Colonic mucosa (tissue), 4 donors: Measurements from ENCODE around the gene OAT. TPM values are rescaled to one million over a fixed set of nuclear protein-coding genes. Genes with fewer than 3 reads are reported as not detected.

Source experiments
- DNase-seq: peaks from one replicate; pipeline ENCODE4 v3.0.0-alpha.2; 2020
- H3K27ac ChIP-seq: fragments of 200-600 bp; one replicate; pipeline ENCODE4 v1.8.0; 2021
- H3K27me3 ChIP-seq: fragments of 200-600 bp; one replicate; pipeline ENCODE4 v1.8.0; 2021
- H3K36me3 ChIP-seq: fragments of 200-600 bp; one replicate; pipeline ENCODE4 v1.8.0; 2021
- H3K4me1 ChIP-seq: fragments of 200-600 bp; one replicate; pipeline ENCODE4 v1.8.0; 2021; ENCODE audit warnings: mild to moderate bottlenecking
- H3K4me3 ChIP-seq: fragments of 200-600 bp; one replicate; pipeline ENCODE4 v1.8.0; 2021
- H3K9ac ChIP-seq, 2 donors: one replicate each; pipeline ENCODE4 v1.7.0; 2013; ENCODE audit warnings: control low read depth in 2 of 2, low read depth in 2 of 2, low read length in 2 of 2
- H3K9me3 ChIP-seq: fragments of 200-600 bp; one replicate; pipeline ENCODE4 v1.8.0; 2021
- intact Hi-C: fragments of 100-400 bp; cut with DNase I; formaldehyde crosslinking; loops from one replicate; pipeline ENCODE4 v1.14.1; 2022
- total RNA-seq, 2 donors: library from RNA; stranded (reverse); fragmentation: NEBNext Ultra II Directional in 1 of 2; extraction: Animal tissue kit (Norgen Biotek cat#: 25700) in 1 of 2; gene quantifications; one replicate each; pipeline ENCODE4 v1.2.1, GENCODE V29; 2021
- TF ChIP-seq, protein P1 (sequence below): fragments of 200-600 bp; IDR thresholded peaks from one replicate; pipeline ENCODE4 v1.8.0; 2022; ENCODE audit warnings: antibody characterized with exemption, mild to moderate bottlenecking
- donor health status: healthy.
- donor health status: DM: no; HTN: no; CAD: no.
- donor health status: DM: no; HTN: no; CAD: no.

OAT gene
- total RNA-seq, 2 donors from 2014 or later = 65.0 to 113 TPM

DNA sequence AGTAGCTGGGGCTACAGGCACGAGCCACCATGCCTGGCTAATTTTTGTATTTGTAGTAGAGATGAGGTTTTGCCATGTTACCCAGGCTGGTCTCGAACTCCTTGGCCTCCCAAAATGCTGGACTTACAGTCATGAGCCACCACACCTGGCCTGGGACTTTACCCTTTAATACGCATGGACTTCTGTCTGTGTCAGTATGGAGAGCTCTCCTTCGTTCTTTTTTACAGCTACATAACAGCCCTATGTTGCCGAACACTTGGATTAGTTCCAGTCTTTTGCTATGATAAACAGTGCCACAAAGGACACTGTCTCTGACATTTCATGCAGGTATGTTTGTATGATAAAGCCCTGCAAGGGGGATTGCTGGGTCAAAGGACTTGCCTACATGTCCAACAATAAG, 10.9 kb upstream of the OAT start:
- TF ChIP-seq, protein P1, sequence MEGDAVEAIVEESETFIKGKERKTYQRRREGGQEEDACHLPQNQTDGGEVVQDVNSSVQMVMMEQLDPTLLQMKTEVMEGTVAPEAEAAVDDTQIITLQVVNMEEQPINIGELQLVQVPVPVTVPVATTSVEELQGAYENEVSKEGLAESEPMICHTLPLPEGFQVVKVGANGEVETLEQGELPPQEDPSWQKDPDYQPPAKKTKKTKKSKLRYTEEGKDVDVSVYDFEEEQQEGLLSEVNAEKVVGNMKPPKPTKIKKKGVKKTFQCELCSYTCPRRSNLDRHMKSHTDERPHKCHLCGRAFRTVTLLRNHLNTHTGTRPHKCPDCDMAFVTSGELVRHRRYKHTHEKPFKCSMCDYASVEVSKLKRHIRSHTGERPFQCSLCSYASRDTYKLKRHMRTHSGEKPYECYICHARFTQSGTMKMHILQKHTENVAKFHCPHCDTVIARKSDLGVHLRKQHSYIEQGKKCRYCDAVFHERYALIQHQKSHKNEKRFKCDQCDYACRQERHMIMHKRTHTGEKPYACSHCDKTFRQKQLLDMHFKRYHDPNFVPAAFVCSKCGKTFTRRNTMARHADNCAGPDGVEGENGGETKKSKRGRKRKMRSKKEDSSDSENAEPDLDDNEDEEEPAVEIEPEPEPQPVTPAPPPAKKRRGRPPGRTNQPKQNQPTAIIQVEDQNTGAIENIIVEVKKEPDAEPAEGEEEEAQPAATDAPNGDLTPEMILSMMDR = no peak
- DNase-seq = no peak
- Histone ChIP-seq H3K4me3 (no peak overlapping the region), H3K9ac (no peak overlapping the region), H3K36me3 (no peaks in the 10 kb centered on the region), H3K27ac (no peak overlapping the region), H3K4me1 (no peaks in the 10 kb centered on the region), H3K27me3 (peaks cover 4% of the 10 kb centered on the region), H3K9me3 (no peaks in the 10 kb centered on the region)
- intact Hi-C loops = no loop called here

DNA sequence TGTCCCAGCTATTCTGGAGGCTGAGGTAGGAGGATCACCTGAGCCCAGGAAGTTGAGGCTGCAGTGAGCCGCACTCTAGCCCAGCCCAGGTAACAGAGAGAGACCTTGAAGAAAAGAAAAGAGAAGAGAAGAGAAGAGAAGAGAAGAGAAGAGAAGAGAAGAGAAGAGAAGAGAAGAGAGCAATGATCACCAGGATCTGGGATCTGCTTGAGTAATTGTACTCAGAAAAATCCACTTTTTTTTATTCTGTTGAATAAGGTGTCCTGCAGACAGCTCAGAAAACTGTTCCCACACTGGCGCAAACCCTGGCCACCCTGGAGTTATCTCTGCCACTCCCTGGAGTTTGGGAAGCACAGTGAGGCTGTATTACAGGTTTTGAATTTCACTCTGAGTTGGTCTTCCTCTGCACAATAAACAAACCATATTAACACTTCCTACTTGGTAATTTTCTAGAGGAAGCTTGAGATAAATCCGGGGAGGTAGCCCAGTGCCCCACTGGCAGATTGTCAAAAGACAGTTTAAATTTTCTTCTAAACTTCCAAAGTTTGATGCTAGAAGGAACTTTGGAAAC, 9.6 kb upstream of the OAT start:
- Histone ChIP-seq H3K9ac (no peak overlapping the region), H3K4me1 (no peaks in the 10 kb centered on the region), H3K9me3 (no peaks in the 10 kb centered on the region), H3K27me3 (peaks cover 4% of the 10 kb centered on the region), H3K36me3 (no peaks in the 10 kb centered on the region), H3K27ac (no peak overlapping the region), H3K4me3 (no peak overlapping the region)
- no peak for DNase-seq
- intact Hi-C loops = no loop called here
- TF ChIP-seq, protein P1 = no peak

DNA sequence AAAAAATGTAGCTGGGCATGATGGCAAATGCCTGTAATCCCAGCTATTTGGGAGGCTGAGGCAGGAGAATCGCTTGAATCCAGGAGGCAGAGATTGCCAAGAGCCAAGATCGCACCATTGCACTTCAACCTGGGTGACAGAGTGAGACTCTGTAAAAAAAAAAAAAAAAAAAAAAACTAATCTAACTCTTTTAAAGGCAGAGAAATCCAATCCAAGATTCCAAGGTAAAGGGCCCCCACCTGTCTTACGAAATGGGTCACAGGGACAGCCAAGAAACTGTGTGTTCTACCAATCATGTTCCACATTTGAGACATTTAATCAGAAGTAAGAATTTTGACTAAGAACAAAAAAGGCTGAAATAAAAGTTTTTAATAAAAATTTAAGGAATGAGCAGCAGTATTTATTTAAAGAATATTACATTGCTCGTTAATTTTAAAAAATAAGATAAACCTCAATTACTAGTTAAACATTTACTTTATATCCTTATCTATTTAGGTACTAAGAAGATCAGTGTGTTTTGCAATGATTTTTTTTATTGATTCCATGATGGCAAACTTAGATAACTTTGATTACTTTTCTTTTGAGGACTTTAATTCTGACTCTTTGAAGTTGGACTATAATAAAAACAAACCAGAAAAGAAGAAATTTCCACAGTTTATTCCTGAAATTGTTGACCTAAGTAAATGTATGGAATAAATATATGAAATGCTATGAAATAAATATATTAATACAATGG, 6.7 kb upstream of the OAT start:
- TF ChIP-seq, protein P1 = no peak
- Histone ChIP-seq H3K27me3 (peaks cover 4% of the 10 kb centered on the region), H3K9ac (no peak overlapping the region), H3K4me1 (peaks cover under 1% of the 10 kb centered on the region), H3K27ac (no peak overlapping the region), H3K4me3 (no peak overlapping the region), H3K9me3 (no peaks in the 10 kb centered on the region), H3K36me3 (no peaks in the 10 kb centered on the region)
- intact Hi-C loops = no loop called here
- no peak for DNase-seq

DNA sequence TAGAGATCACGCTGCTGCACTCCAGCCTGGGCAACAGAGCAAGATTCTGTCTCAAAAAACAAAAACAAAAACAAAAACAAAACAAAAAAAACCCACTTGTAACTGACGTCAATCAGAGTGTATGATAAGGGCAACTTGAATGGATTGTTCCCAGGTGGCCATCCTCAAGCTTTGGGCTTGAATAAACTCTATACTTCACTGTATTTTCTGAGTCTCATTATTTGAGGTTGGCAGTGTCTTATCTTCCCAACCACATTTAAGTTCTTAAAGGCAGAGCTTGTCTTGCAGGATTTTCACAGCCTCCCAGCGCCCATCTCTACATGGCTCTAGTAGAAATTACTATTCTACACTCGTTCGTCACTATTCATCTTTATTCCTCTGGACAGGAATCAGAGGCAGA, 5.1 kb upstream of the OAT start:
- Histone ChIP-seq H3K27me3 (peaks cover 4% of the 10 kb centered on the region), H3K36me3 (no peaks in the 10 kb centered on the region), H3K9me3 (no peaks in the 10 kb centered on the region), H3K4me3 (no peak overlapping the region), H3K9ac (no peak overlapping the region), H3K4me1 (peaks cover 3% of the 10 kb centered on the region), H3K27ac (no peak overlapping the region)
- no peak for DNase-seq
- TF ChIP-seq, protein P1 = no peak
- intact Hi-C loops = no loop called here

DNA sequence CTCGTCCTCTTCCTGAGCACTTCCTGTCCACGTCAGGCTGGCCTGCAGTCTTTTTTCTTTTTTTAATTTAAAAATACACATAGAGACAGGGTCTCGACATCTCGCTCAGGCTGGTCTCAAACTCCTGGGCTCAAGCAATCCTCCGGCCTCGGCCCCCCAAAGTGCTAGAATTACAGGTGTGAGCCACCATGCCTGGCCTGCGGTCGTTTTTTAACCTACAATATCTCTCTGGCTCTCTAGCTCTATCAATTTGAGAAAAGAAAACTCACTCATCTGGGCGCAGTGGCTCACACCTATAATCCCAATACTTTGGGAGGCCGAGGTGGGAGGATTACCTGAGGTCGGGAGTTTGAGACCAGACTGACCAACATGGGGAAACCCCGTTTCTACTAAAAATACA, 4.0 kb upstream of the OAT start:
- peaks cover 4% of the 10 kb centered on the region for H3K4me1 ChIP-seq
- TF ChIP-seq, protein P1 = no peak
- DNase-seq = no peak
- H3K9ac ChIP-seq = no peak overlapping the region
- intact Hi-C loops = no loop called here
- no peaks in the 10 kb centered on the region for H3K9me3 ChIP-seq
- H3K27me3 ChIP-seq = peaks cover 4% of the 10 kb centered on the region
- H3K36me3 ChIP-seq = no peaks in the 10 kb centered on the region
- H3K27ac ChIP-seq = no peak overlapping the region
- no peak overlapping the region for H3K4me3 ChIP-seq
